CD4-positive, CD25-positive, alpha-beta regulatory T cell (primary cell): ENCODE measurements around the gene ACIN1. TPM values are rescaled to one million over a fixed set of nuclear protein-coding genes. Genes with fewer than 3 reads are reported as not detected.
A peak's percentile ranks its signal among the peaks of the same experiment; 100 is the strongest.

Source experiments
- ATAC-seq, 2 donors: fragments of 150-1000 bp; cut with Tn5 transposase; one replicate each; pipeline ENCODE4 v1.10.0; 2021; ENCODE audit warnings: low read depth in 2 of 2, moderate number of reproducible peaks in 2 of 2, moderate library complexity in 1 of 2
- DNase-seq, 3 donors: peaks; one replicate each; pipeline versions ENCODE4 v3.0.0 to v3.0.0-alpha.2; 2012 to 2022; ENCODE audit warnings: mixed read lengths in 1 of 3
- H3K27ac ChIP-seq: one replicate; pipeline ENCODE4 v1.7.0; 2013; ENCODE audit warnings: mild to moderate bottlenecking, low read length; ENCODE audit not compliant: insufficient read depth, poor library complexity, severe bottlenecking
- H3K27me3 ChIP-seq: one replicate; pipeline ENCODE4 v1.7.0; 2013; ENCODE audit warnings: low read length; ENCODE audit not compliant: control insufficient read depth, insufficient read depth
- H3K36me3 ChIP-seq: one replicate; pipeline ENCODE4 v1.7.0; 2013; ENCODE audit warnings: mild to moderate bottlenecking, low read length, moderate library complexity; ENCODE audit not compliant: control insufficient read depth, insufficient read depth
- H3K4me1 ChIP-seq: 2 replicates; pipeline ENCODE4 v1.7.0; 2013; ENCODE audit warnings: mild to moderate bottlenecking, low read length; ENCODE audit not compliant: insufficient read depth, control insufficient read depth, poor library complexity, severe bottlenecking
- H3K4me3 ChIP-seq: one replicate; pipeline ENCODE4 v1.7.0; 2013; ENCODE audit warnings: low read depth, mild to moderate bottlenecking, low read length, moderate library complexity
- H3K9me3 ChIP-seq, 2 experiments: 1 replicate in 1 of 2; 2 replicates in 1 of 2; pipeline ENCODE4 v1.7.0; 2013; ENCODE audit warnings: low read length in 2 of 2, mild to moderate bottlenecking in 1 of 2, moderate library complexity in 1 of 2; ENCODE audit not compliant: control insufficient read depth in 2 of 2
- H3K27ac Mint-ChIP-seq, 3 donors: one replicate each; pipeline ENCODE4 v1.8.0; 2020 to 2022; ENCODE audit warnings: mild to moderate bottlenecking in 3 of 3, mixed read lengths in 3 of 3, moderate library complexity in 2 of 3
- H3K27me3 Mint-ChIP-seq: one replicate; pipeline ENCODE4 v1.8.0; 2022; ENCODE audit warnings: mild to moderate bottlenecking, mixed read lengths
- H3K36me3 Mint-ChIP-seq: one replicate; pipeline ENCODE4 v1.8.0; 2020; ENCODE audit warnings: mixed read lengths
- H3K4me1 Mint-ChIP-seq, 4 donors: one replicate each; pipeline ENCODE4 v1.8.0; 2020 to 2022; ENCODE audit warnings: mixed read lengths in 4 of 4, mild to moderate bottlenecking in 1 of 4
- H3K4me3 Mint-ChIP-seq, 4 donors: one replicate each; pipeline ENCODE4 v1.8.0; 2020 to 2022; ENCODE audit warnings: mild to moderate bottlenecking in 4 of 4, mixed read lengths in 4 of 4, moderate library complexity in 3 of 4
- H3K9me3 Mint-ChIP-seq, 7 donors: one replicate each; pipeline ENCODE4 v1.8.0; 2020 to 2022; ENCODE audit warnings: mixed read lengths in 7 of 7, mild to moderate bottlenecking in 3 of 7, moderate library complexity in 2 of 7
- polyA plus RNA-seq, 4 donors: library from polyadenylated mRNA; unstranded; fragments of 300-500 nt; fragmentation: Illumina TruSeq; gene quantifications; one replicate each; pipeline ENCODE4 v1.2.3, GENCODE V29; 2021
- total RNA-seq: library from RNA; stranded (reverse); gene quantifications from one replicate; pipeline ENCODE4 v1.2.3, GENCODE V29; 2022

Gene ACIN1
- total RNA-seq: 340 TPM
- polyA plus RNA-seq: 10 to 100 TPM in 1 of 4 donors, 1 to 10 TPM in 3; 6.8 to 10.1 (median 7.4) TPM

- H3K36me3 ChIP-seq: peaks cover 47% of the 10 kb centered on the region
- no peaks in the 10 kb centered on the region for H3K27me3 ChIP-seq
- Mint-ChIP-seq H3K27me3 (no peaks in the 10 kb centered on the region), H3K36me3 (peaks cover 30% of the 10 kb centered on the region), H3K4me3 (no peak within 1 kb of the TSS), H3K27ac (no peak within 1 kb of the TSS), H3K9me3 (no peaks in the 10 kb centered on the region), H3K4me1 (peaks cover 18 to 45% (median 33%) of the 10 kb centered on the region in 4 donors)
- peak within 1 kb of the TSS; percentile 98 for H3K4me3 ChIP-seq
- peaks cover 36% of the 10 kb centered on the region for H3K4me1 ChIP-seq
- H3K27ac ChIP-seq: peak within 1 kb of the TSS; percentile 99
- DNase-seq (peak in 2 of 3 donors; percentile 65 to 91), ATAC-seq (peak; percentile 20 to 21)
- no peaks in the 10 kb centered on the region for H3K9me3 ChIP-seq
Observed at GRCh38 chr14:23094666-23095195, at the start of gene ACIN1. Gene ACIN1, minus strand, starts transcription at chr14:23095136. Its CDS starts 24 bp downstream, at chr14:23095112.

DNA sequence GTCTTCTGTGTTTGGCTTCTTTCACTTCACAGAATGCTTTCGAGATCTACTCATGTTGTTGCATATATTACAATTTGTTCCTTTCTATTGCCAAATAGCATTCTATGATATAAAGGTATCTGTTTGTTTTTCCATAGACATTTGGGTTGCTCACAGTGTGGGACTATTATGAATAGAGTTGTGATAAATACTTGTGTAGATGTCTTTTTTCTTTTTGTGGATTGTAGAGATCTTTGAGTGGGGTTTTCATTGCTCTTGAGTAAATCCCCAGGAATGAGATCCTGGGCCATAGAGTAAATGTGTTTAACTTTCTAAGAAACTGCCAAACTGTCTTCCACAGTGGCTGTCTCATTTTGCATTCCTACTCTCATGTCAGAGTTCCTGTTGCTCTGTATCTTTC is 49.0 kb upstream of the ACIN1 start:
- Histone ChIP-seq H3K36me3 (no peaks in the 10 kb centered on the region), H3K4me1 (no peaks in the 10 kb centered on the region), H3K27ac (no peak overlapping the region), H3K9me3 (no peaks in the 10 kb centered on the region), H3K27me3 (peaks cover 11% of the 10 kb centered on the region), H3K4me3 (no peak overlapping the region)
- Mint-ChIP-seq H3K27ac (no peak overlapping the region), H3K4me3 (no peak overlapping the region), H3K36me3 (no peaks in the 10 kb centered on the region), H3K4me1 (no peaks in the 10 kb centered on the region), H3K9me3 (no peaks in the 10 kb centered on the region), H3K27me3 (peaks cover 5% of the 10 kb centered on the region)
- no peak for ATAC-seq
- no peak for DNase-seq

GRCh38 chr14:23142826-23143225 is 47.9 kb upstream of the ACIN1 start:
- no peaks in the 10 kb centered on the region for H3K36me3 Mint-ChIP-seq
- no peaks in the 10 kb centered on the region for H3K9me3 Mint-ChIP-seq
- Histone ChIP-seq H3K4me3 (no peak overlapping the region), H3K27me3 (peaks cover 11% of the 10 kb centered on the region), H3K4me1 (no peaks in the 10 kb centered on the region), H3K9me3 (no peaks in the 10 kb centered on the region), H3K27ac (no peak overlapping the region), H3K36me3 (no peaks in the 10 kb centered on the region)
- H3K27ac Mint-ChIP-seq: no peak overlapping the region
- ATAC-seq (no peak), DNase-seq (no peak)
- H3K27me3 Mint-ChIP-seq: peaks cover 5% of the 10 kb centered on the region
- H3K4me1 Mint-ChIP-seq: no peaks in the 10 kb centered on the region
- H3K4me3 Mint-ChIP-seq: no peak overlapping the region

- DNase-seq: no peak
- Histone ChIP-seq H3K27ac (no peak overlapping the region), H3K4me1 (no peaks in the 10 kb centered on the region), H3K9me3 (no peaks in the 10 kb centered on the region), H3K4me3 (no peak overlapping the region), H3K27me3 (peaks cover 11% of the 10 kb centered on the region), H3K36me3 (no peaks in the 10 kb centered on the region)
- no peaks in the 10 kb centered on the region for H3K4me1 Mint-ChIP-seq
- no peaks in the 10 kb centered on the region for H3K36me3 Mint-ChIP-seq
- no peak for ATAC-seq
- H3K9me3 Mint-ChIP-seq: no peaks in the 10 kb centered on the region
- H3K4me3 Mint-ChIP-seq: no peak overlapping the region
- peaks cover 5% of the 10 kb centered on the region for H3K27me3 Mint-ChIP-seq
- H3K27ac Mint-ChIP-seq: no peak overlapping the region
Observed at GRCh38 chr14:23141706-23142444, 46.9 kb upstream of the ACIN1 start.

DNA sequence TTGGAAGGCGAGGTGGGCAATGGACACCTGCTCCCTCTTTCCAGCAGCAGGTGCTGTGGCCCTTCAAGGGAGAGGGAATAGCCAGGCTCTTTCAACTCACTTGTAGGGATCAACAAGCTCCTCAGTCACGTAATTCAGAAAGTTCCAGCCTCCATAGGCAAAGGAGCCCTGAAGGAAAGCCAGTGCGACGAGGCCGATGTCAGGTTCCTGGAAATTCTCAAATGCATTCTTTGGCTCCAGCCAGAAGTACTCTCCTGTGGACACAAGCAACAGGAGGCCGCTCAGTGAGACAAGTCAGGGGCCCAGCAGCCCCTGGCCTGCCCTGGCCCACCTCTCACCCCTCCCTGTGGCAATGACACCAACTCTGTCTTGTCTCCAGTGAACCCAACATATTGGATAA is 45.4 kb upstream of the ACIN1 start:
- no peaks in the 10 kb centered on the region for H3K4me1 ChIP-seq
- H3K4me3 ChIP-seq: no peak overlapping the region
- peaks cover 5% of the 10 kb centered on the region for H3K27me3 Mint-ChIP-seq
- H3K36me3 ChIP-seq: no peaks in the 10 kb centered on the region
- no peak overlapping the region for H3K4me3 Mint-ChIP-seq
- H3K9me3 ChIP-seq: no peaks in the 10 kb centered on the region
- peaks cover 8% of the 10 kb centered on the region for H3K27me3 ChIP-seq
- no peak overlapping the region for H3K27ac ChIP-seq
- H3K36me3 Mint-ChIP-seq: no peaks in the 10 kb centered on the region
- no peaks in the 10 kb centered on the region for H3K4me1 Mint-ChIP-seq
- H3K27ac Mint-ChIP-seq: no peak overlapping the region
- ATAC-seq (no peak), DNase-seq (no peak)
- no peaks in the 10 kb centered on the region for H3K9me3 Mint-ChIP-seq

DNA sequence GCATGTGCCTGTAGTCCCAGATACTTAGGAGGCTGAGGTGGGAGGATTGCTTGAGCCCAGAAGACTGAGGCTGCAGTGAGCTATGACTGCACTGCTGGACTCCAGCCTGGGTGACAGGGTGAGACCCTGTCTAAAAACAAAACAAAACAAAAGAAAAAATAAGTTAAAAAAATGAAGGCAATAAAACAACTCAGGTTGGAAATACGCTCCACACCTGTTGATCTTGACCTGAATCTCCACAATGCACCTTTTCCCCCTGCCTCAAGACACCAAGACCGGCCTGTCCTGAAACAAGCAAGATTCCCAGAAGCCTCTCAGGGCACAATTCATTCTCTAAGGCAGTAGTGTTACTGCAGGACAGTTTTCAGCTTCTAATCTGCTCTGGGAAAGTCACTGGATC is 44.9 kb upstream of the ACIN1 start:
- no peaks in the 10 kb centered on the region for H3K36me3 Mint-ChIP-seq
- H3K27ac ChIP-seq: no peak overlapping the region
- no peaks in the 10 kb centered on the region for H3K9me3 ChIP-seq
- no peak for ATAC-seq
- H3K27me3 Mint-ChIP-seq: peaks cover 5% of the 10 kb centered on the region
- no peak overlapping the region for H3K4me3 Mint-ChIP-seq
- no peaks in the 10 kb centered on the region for H3K36me3 ChIP-seq
- no peaks in the 10 kb centered on the region for H3K4me1 Mint-ChIP-seq
- no peaks in the 10 kb centered on the region for H3K4me1 ChIP-seq
- no peak overlapping the region for H3K4me3 ChIP-seq
- peak overlapping the region in 1 of 3 donors; percentile 90 for H3K27ac Mint-ChIP-seq
- DNase-seq: no peak
- H3K9me3 Mint-ChIP-seq: no peaks in the 10 kb centered on the region
- peaks cover 8% of the 10 kb centered on the region for H3K27me3 ChIP-seq

- H3K27me3 Mint-ChIP-seq: peaks cover 5% of the 10 kb centered on the region
- no peak overlapping the region for H3K27ac Mint-ChIP-seq
- no peaks in the 10 kb centered on the region for H3K36me3 Mint-ChIP-seq
Observed at GRCh38 chr14:23137813-23138535, 43.0 kb upstream of the ACIN1 start.

More at GRCh38 chr14:23137813-23138535, 43.0 kb upstream of the ACIN1 start:
- Mint-ChIP-seq H3K4me1 (no peaks in the 10 kb centered on the region), H3K9me3 (no peaks in the 10 kb centered on the region), H3K4me3 (no peak overlapping the region)
- H3K27ac ChIP-seq: no peak overlapping the region
- no peaks in the 10 kb centered on the region for H3K36me3 ChIP-seq
- no peak overlapping the region for H3K4me3 ChIP-seq
- H3K4me1 ChIP-seq: no peaks in the 10 kb centered on the region
- ATAC-seq (no peak), DNase-seq (no peak)
- peaks cover under 1% of the 10 kb centered on the region for H3K27me3 ChIP-seq
- H3K9me3 ChIP-seq: no peaks in the 10 kb centered on the region
